NCI-H446 treated with DMSO at 0.1 percent for 48 hours (cell line): ENCODE data around the gene BTNL2.

ENCODE experiments used
- DNase-seq: peaks from one replicate; lab custom pipeline; 2025; lab: John Stamatoyannopoulos, UW

BTNL2 gene

GRCh38 chr6:32413427-32414047, 6.6 kb upstream of the BTNL2 start:
- DNase-seq: peak; percentile 4

GRCh38 chr6:32411566-32412327, 4.8 kb upstream of the BTNL2 start:
- no peak for DNase-seq

GRCh38 chr6:32410906-32411305, 3.9 kb upstream of the BTNL2 start:
- no peak for DNase-seq

GRCh38 chr6:32406197-32406596, 784 bp downstream of the BTNL2 start:
- DNase-seq: no peak

GRCh38 chr6:32405656-32406055, 1.3 kb downstream of the BTNL2 start:
- DNase-seq: no peak

- no peak for DNase-seq
Observed at GRCh38 chr6:32402812-32403211, 4.2 kb downstream of the BTNL2 start.

GRCh38 chr6:32401284-32401963, 5.6 kb downstream of the BTNL2 start:
- DNase-seq: no peak

- no peak for DNase-seq
Observed at GRCh38 chr6:32397252-32397920, 9.6 kb downstream of the BTNL2 start.

GRCh38 chr6:32396028-32396427, 11.0 kb downstream of the BTNL2 start:
- DNase-seq: no peak

- DNase-seq: no peak
Observed at GRCh38 chr6:32393665-32394420, 13.1 kb downstream of the BTNL2 start.

- no peak for DNase-seq
Observed at GRCh38 chr6:32391505-32391904, 15.5 kb downstream of the BTNL2 start.

- no peak for DNase-seq
Observed at GRCh38 chr6:32387589-32388340, 19.2 kb downstream of the BTNL2 start.

- DNase-seq: no peak
Observed at GRCh38 chr6:32386040-32386439, 20.9 kb downstream of the BTNL2 start.

GRCh38 chr6:32382757-32383420, 24.1 kb downstream of the BTNL2 start:
- no peak for DNase-seq

- DNase-seq: no peak
Observed at GRCh38 chr6:32379545-32379944, 27.4 kb downstream of the BTNL2 start.

GRCh38 chr6:32375739-32376529, 31.0 kb downstream of the BTNL2 start:
- no peak for DNase-seq

- no peak for DNase-seq
Observed at GRCh38 chr6:32371803-32372202, 35.2 kb downstream of the BTNL2 start, which contains the start of gene TSBP1. Gene TSBP1 (minus strand): TSS chr6:32371903. CDS start chr6:32371706, 197 bp downstream.

- DNase-seq: no peak
Observed at GRCh38 chr6:32371229-32371628, 35.8 kb downstream of the BTNL2 start.

- no peak for DNase-seq
Observed at GRCh38 chr6:32370505-32370904, 36.5 kb downstream of the BTNL2 start.

- DNase-seq: no peak
Observed at GRCh38 chr6:32369660-32370059, 37.3 kb downstream of the BTNL2 start.
